Thoracic aorta (tissue), 2 donors: ENCODE results near the gene IFNGR2. TPM values are rescaled to one million over a fixed set of nuclear protein-coding genes. Genes with fewer than 3 reads are reported as not detected.
"Not testable (repeated sequence)": the region's sequence is repeated elsewhere in the genome, so short reads cannot be mapped to it uniquely, and the experiment has no call there.

Experiments used
- ATAC-seq: fragments of 150-250 bp; one replicate; pipeline ENCODE4 v1.8.0; 2017; ENCODE audit warnings: low read depth; ENCODE audit not compliant: insufficient number of reproducible peaks, low FRiP score
- DNase-seq: peaks from one replicate; pipeline ENCODE4 v3.0.0-alpha.2; 2020; ENCODE audit warnings: low spot score
- H3K27ac ChIP-seq, 2 donors: fragments of 200-600 bp; sonication (generic); 1 replicate in 1 of 2; 2 replicates in 1 of 2; pipeline ENCODE4 v1.5.1; 2016; ENCODE audit warnings: mild to moderate bottlenecking in 2 of 2, moderate library complexity in 2 of 2
- H3K27me3 ChIP-seq: fragments of 200-600 bp; sonication (generic); replicated peaks from 2 replicates; pipeline ENCODE4 v1.6.0; 2016; ENCODE audit warnings: mild to moderate bottlenecking; ENCODE audit not compliant: insufficient read depth
- H3K36me3 ChIP-seq: fragments of 200-600 bp; sonication (generic); one replicate; pipeline ENCODE4 v1.5.1; 2016
- H3K4me1 ChIP-seq, 2 donors: fragments of 200-600 bp; sonication (generic); 1 replicate in 1 of 2; 2 replicates in 1 of 2; pipeline versions ENCODE4 v1.5.1 to v1.6.0; 2016; ENCODE audit warnings: low read depth in 2 of 2, mild to moderate bottlenecking in 1 of 2; ENCODE audit not compliant: control insufficient read depth in 1 of 2
- H3K4me3 ChIP-seq: fragments of 200-600 bp; sonication (generic); 2 replicates; pipeline ENCODE4 v1.5.1; 2016; ENCODE audit warnings: mild to moderate bottlenecking
- H3K9me3 ChIP-seq: fragments of 200-600 bp; sonication (generic); 2 replicates; pipeline ENCODE4 v1.5.1; 2016
- CTCF ChIP-seq: fragments of 200-600 bp; sonication (generic); IDR thresholded peaks from one replicate; pipeline ENCODE4 v1.5.1; 2019; ENCODE audit warnings: antibody characterized with exemption
- total RNA-seq, 2 donors: library from RNA; depleted of rRNA; stranded (reverse); fragments of >200 nt; gene quantifications; one replicate each; pipeline versions ENCODE4 v1.1.0 to v1.2.3, GENCODE V29; 2016

Gene IFNGR2
- total RNA-seq, 2 donors from 2014 or later: 67.3 to 72.2 TPM

GRCh38 chr21:33461538-33462250 lies 58.5 kb downstream of the IFNGR2 start:
- no peak for TF ChIP-seq CTCF
- H3K27me3 ChIP-seq: no peaks in the 10 kb centered on the region
- no peaks in the 10 kb centered on the region for H3K9me3 ChIP-seq
- H3K4me1 ChIP-seq: no peaks in the 10 kb centered on the region
- H3K4me3 ChIP-seq: no peak overlapping the region
- H3K27ac ChIP-seq: no peak overlapping the region
- DNase-seq (no peak), ATAC-seq (no peak)
- peaks cover 18% of the 10 kb centered on the region for H3K36me3 ChIP-seq

- not testable (repeated sequence) for H3K36me3 ChIP-seq, ATAC-seq, H3K27ac ChIP-seq
Measured at GRCh38 chr21:33469183-33469582, 66.0 kb downstream of the IFNGR2 start.

GRCh38 chr21:33470701-33471100 lies 67.5 kb downstream of the IFNGR2 start:
- Histone ChIP-seq H3K4me1 (peaks cover 0 to 16% of the 10 kb centered on the region in 2 donors), H3K36me3 (no peaks in the 10 kb centered on the region), H3K4me3 (no peak overlapping the region), H3K27ac (no peak overlapping the region), H3K9me3 (no peaks in the 10 kb centered on the region), H3K27me3 (no peaks in the 10 kb centered on the region)
- no peak for TF ChIP-seq CTCF
- DNase-seq (no peak), ATAC-seq (no peak)

More at GRCh38 chr21:33469183-33469582, 66.0 kb downstream of the IFNGR2 start:
- H3K4me3 ChIP-seq, DNase-seq, H3K27me3 ChIP-seq, H3K9me3 ChIP-seq: not testable (repeated sequence)
- H3K4me1 ChIP-seq: peaks cover 0 to 16% of the 10 kb centered on the region in 2 donors

GRCh38 chr21:33473344-33473743 lies 70.1 kb downstream of the IFNGR2 start:
- no peak for TF ChIP-seq CTCF
- DNase-seq (no peak), ATAC-seq (no peak)
- no peaks in the 10 kb centered on the region for H3K36me3 ChIP-seq
- H3K9me3 ChIP-seq: no peaks in the 10 kb centered on the region
- no peak overlapping the region for H3K4me3 ChIP-seq
- peaks cover 6 to 23% of the 10 kb centered on the region in 2 donors for H3K4me1 ChIP-seq
- no peaks in the 10 kb centered on the region for H3K27me3 ChIP-seq
- no peak overlapping the region for H3K27ac ChIP-seq

- peaks cover 11 to 16% of the 10 kb centered on the region in 2 donors for H3K4me1 ChIP-seq
- H3K9me3 ChIP-seq: no peaks in the 10 kb centered on the region
- H3K4me3 ChIP-seq: no peak overlapping the region
- no peak for TF ChIP-seq CTCF
- ATAC-seq: no peak
- H3K27ac ChIP-seq: no peak overlapping the region
- H3K36me3 ChIP-seq: no peaks in the 10 kb centered on the region
- no peaks in the 10 kb centered on the region for H3K27me3 ChIP-seq
- no peak for DNase-seq
Measured at GRCh38 chr21:33477066-33477465, 73.9 kb downstream of the IFNGR2 start.

- peaks cover 11 to 16% of the 10 kb centered on the region in 2 donors for H3K4me1 ChIP-seq
- no peak for TF ChIP-seq CTCF
- no peak for ATAC-seq
- no peaks in the 10 kb centered on the region for H3K36me3 ChIP-seq
- H3K27me3 ChIP-seq: no peaks in the 10 kb centered on the region
- peak overlapping the region; percentile 96 to 98 for H3K27ac ChIP-seq
- DNase-seq: no peak
- peak overlapping the region; percentile 94 for H3K4me3 ChIP-seq
- no peaks in the 10 kb centered on the region for H3K9me3 ChIP-seq
Measured at GRCh38 chr21:33478182-33478581, 75.0 kb downstream of the IFNGR2 start.
